ENCODE data around the gene VSTM2L.

The VSTM2L gene

DNA sequence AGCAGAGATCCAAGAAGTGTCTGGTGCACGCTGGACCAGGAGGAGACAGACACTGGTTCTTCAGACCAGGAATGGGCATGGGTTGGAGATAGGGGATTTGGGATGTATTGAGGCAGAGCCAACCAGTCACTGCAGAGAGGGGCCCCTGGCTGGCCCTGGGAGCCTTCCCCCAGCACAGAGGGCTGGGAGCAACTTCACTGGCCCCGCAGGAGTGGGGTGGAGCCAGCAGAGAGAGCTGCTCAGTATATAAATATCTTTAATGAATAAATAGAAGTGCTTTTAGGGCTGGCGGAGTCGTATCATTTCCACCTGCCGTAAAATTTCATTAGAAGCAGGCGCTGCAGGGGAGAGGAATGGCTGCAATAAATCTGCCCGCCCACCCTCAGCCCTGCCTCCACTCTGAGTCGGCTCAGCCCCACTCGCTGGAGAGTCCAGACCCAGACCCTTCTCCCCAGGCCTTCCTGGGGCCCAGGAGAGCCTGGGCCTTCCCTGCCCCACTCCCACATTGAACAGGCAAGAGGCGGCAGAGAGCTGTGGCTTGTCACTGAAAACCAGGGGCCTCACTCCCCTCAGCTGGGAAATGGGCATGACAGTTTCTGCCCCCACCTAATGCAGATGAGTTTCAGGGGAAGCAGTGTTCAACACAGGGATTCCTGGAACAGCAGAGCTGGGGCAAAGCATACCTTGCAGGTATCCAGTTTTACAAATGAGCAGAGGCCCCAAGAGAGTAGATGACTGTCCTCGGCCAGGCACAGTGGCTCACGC is 23.9 kb upstream of the VSTM2L start:
- no peak for DNase-seq (ENCODE audit: low read depth, low spot score)

DNA sequence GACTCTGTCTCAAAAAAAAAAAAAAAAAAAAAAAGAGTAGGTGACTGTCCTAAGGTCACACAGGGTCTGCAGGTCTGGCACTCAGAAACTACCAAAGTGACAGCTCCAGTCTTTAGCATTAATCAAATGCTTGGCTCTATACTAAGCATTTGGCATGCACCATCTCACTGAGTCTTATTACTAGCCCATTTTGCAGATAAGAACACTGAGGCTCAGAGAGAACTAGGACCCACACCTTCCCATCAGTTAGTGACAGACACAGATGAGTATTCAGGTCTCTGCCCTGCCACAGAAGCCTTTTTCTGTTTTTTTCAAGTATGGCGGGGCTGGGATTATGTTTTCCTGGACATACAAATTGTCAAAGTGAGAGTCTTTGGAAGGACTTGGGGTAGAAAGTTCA is 23.1 kb upstream of the VSTM2L start:
- no peak for DNase-seq (ENCODE audit: low read depth, low spot score)

DNA sequence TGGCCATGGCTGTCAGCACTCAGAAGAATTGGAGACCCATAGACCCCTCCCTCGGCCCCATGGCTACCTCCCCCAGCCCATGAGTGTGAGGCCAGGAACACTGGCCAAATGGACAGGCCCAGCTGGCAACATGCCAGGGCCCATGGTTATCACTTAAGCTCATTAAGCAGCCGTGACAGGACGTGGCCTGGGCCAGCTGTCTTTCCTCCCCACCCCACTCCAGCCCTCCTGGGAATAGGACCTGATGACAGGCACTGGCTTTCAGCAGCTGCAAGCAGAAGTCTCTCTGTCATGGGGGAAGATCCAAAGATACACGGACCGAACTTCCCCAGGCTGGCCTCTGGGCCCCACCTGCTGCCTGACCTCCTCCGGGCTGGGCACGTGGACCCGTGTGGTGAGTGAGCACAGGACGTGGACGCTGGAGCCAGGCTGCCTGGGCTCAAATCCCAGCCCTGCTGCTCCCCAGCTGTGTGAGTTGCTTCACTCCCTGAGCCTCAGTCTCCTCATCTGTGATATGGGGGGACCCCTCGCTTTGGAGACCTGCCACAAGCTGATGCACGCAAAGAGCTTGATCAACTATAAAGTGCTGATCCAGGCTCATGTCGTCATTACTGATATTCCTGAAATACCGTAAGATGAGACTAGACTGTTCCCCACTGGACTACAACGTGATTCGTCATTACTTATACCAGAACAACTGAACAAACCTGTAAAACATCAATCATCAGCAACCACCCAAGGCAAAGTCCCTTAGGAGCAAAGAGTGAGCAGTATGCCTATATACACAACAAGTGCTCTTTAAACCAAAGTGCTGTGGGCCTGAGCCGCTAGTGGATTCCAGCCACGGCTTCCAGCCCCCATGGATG is 22.0 kb upstream of the VSTM2L start:
- no peak for DNase-seq (ENCODE audit: low read depth, low spot score)

DNA sequence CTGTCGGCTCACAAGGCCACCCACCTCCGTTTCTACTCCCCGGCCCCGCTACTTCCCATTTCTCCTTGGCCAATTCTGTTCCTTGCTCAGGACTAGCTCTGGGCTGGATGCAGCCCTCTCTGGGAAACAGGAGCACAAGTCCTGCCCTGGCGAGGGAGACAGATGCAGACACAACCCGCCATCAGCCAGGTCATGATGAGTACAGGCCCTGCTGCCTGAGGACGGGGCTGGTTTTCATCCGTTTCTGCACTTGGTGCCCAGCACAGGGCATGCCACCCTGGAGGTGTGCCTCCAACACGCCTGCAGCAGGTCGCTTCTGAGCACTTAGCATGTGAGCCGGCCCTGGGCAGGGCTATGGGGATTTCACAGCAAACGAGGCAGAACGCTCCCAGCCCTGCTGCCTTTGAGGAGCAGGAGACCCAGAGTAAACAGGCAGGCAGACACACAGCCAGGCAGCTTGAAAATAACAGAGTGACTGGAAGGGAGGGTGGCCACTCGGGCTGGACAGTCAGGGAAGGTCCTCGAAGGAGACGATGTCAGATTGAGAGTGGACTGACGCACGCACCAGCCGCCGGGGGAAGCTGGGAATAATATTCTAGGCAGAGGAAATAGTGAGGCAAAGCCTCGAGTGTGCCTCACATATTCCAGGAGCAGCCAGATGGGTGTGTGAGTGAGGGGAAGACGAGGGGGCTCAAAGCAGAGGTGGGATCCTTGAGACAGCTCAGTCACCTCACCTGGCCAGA is 21.2 kb upstream of the VSTM2L start:
- no peak for DNase-seq (ENCODE audit: low read depth, low spot score)

DNA sequence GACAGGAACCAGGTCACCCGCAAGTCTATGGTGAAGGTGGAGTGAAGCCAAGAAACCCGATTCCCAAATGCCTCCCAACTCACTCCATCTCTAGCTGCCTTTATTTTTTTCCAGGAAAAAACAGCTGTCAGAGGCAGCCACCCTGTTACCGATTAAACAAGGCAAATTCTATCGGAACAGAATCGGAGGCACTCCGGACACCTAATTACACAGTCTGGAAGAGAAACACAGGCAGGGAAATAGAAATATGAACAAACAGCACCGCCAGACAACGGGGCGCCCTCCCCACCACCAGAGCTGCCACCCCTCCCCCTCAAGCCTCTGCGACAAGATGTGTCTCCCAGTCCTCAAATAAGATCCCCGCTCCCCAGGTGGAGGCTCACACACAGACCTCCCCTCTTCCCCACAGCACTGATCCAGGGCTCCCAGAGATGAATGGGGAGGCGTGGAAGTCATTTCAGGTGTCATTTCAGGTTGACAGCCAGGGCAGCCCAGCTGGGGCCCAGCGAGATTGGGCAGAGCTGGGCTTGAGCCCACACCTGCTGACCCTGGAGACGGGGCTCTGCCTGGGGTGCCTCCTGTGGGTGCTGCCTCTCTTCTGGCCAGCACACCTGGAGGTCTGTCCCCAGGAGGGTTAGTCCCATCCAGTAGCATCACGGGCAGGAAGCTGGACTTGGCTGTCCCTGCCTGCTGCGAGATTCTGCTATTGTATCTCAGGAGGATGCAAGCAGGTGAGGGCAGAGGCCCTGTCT is 19.8 kb upstream of the VSTM2L start:
- no peak for DNase-seq (ENCODE audit: low read depth, low spot score)

DNA sequence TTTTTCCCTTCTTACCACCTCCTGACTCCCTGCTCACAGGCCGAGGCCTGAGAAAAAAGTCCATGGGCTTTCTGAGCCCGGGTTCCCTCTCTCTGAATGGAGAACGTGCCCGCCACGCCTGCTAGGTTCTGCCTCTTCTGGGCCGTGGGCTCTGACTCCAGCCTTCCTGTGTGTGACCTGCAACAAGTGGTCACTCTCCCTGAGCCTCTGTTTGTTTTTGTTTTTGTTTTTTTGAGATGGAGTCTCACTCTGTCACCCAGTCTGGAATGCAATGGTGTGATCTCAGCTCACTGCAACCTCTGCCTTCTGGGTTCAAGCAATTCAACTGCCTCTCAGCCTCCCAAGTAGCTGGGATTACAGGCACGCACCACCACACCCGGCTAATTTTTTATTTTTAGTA is 17.9 kb upstream of the VSTM2L start:
- DNase-seq (ENCODE audit: low read depth, low spot score), result no peak

DNA sequence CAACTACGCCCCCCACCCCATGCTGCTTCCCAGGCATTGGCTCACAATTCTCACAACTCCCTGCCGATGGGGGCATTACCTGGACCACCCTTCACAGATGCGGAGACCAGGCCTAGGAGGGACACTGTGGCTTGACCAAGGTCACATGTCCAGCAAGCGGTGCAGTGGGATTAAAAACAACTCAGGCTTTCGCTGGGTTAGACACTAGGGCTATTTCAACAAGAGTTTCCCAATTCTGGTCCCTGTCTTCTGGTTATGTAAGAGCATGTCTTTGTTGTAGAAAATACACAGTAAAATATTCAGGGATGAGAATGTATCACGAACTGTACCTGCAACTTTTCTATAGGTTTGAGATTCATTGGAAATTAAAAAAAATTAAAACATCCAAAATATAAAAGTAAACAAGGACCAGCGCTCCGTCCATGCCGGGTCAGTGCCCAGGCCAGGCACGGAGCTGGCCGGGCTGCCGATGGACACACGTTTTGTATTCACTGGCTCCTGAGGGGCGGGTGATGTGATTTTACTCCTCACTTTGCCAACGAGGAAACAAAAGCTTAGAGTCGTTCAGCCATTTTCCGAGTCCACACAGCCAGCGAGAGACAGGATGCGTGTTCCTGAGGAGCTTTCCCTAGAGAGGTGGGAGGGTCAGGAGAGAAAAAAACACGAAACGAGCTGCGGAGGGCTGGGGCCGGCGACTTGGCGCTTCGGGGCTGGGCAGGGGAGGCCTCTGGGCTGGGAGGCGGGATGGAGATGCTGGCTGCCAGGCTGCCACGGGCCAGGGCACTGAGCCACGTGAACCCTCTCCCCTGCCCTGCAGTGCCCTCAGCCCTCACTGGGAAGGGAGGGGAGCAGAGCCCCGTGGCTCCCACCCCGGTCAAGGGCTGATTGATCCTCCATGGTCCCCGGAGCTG is 17.1 kb upstream of the VSTM2L start:
- DNase-seq (ENCODE audit: low read depth, low spot score), result no peak

DNA sequence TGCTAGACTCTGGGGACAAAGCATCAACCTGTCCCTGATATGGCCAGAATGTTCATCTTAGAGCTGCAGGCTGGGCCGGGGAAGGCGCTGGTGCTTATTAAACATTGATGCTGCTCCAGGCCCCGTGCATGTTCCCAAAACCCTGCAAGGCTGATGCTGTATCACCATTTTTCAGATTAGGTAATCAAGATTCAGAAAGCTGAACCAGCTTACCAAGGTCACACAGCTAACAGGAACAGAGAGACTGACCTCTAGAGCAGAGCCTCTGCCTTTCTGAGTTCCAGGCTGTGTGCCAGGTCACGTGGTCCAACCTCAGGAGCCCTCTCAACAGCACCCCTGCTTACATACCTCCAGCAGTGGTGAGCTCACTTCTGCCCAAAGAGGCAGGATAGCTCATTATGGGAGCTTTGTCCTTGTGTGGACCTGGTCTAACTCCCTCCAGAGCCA is 16.1 kb upstream of the VSTM2L start:
- no peak for DNase-seq (ENCODE audit: low read depth, low spot score)

DNA sequence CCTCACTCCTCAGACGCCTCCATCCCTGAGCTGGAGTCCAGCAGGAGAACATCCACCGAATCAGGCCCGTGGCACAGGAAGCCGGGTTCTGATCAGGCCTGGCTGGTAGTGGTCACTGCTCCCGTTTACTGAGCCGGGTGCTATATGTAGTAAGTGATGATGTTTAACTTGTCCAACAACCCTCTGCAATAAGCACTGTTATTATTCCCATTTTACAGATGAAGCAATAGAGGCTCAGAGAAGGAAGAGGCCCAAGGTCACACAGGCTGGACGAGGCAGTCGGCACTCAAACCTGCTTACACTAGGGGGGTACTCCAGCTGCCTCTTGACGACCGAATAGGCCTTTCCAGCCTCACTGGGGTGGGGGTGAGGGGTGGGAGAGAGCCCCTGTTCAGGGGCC is 14.3 kb upstream of the VSTM2L start:
- no peak for DNase-seq (ENCODE audit: low read depth, low spot score)

DNA sequence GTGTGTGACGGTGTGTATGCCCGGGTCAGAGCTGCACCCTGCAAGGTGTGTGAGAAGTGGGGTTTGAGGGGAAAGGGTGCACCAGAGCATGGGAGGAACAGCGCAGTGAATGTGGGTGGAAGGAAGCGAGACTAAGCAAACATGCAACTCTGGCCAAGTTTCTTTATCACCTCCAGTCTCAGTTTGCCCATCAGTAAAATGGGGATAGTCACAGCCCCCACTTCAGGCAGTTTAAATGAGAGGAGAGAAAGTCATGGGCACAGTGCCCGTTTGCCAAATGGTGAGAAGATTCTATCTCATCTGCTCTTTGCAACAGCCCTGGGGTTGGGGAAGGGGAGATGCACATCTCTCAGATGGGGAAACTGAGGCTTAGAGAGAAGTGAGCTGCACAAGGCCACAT is 12.8 kb upstream of the VSTM2L start:
- no peak for DNase-seq (ENCODE audit: low read depth, low spot score)

DNA sequence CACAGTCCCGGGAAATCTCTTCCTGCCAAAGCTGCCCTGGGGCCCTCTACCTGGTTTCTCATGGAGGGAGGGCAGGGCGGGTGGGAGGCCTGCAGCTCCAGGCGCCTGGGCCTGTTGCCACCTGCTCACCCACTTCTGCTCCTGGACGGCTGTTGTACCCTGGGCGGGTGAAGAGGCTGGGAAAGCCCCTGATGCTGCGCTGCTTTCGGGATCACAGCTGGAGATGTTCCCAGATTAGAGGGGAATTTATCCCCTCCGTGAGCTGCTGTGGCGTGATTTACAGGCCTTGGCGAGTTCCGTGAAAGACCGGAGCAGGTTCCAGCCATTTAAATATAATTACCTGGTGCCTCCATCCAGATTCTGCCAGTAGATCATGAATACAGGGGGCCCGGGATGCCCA is 12.3 kb upstream of the VSTM2L start:
- DNase-seq (ENCODE audit: low read depth, low spot score), result no peak

DNA sequence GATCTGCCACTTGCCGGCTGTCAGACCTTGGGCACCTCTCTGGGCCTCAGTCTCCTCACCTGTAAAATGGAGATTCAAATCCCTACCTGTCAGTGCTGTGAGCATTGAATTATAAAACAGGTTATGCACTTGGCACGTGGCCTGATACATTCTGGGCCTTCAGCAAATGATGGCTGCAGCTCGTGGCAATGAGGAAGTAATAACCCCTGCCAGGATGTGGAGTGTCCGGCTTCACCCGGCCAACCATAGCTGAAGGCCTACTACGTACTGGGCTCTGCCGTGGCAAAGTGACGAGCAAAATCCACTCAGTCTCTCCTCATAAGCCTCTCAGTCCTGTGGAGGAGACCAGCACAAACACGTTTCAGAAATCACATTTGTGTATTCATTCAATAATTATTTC is 10.9 kb upstream of the VSTM2L start:
- no peak for DNase-seq (ENCODE audit: low read depth, low spot score)

DNA sequence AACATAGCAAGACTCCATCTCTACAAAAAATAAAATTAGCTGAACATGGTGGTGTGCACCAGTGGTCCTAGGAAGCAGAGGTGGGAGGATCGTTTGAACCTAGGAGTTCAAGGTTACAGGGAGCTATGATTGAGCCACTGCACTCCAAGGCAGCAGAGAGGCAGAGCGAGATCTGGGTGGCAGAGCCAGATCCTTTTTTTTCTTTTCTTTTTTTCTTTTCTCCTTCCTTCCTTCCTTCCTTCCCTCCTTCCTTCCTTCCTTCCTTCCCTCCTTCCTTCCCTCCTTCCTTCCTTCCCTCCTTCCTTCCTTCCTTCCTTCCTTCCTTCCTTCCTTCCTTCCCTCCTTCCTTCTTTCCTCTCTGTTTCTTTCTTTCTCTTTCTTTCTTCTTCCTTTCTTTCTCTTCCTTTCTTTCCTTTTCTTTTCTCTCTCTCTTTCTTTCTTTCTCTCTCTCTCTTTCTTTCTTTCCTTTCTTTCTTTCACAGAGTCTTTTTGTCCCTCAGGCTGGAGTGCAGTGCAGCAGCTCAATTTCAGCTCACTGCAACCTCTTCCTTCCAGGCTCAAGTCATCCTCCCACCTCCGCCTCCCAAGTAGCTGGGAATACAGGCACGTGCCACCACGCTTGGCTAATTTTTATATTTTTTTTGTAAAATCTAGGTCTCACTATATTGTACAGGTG is 9.2 kb upstream of the VSTM2L start:
- no peak for DNase-seq (ENCODE audit: low read depth, low spot score)

DNA sequence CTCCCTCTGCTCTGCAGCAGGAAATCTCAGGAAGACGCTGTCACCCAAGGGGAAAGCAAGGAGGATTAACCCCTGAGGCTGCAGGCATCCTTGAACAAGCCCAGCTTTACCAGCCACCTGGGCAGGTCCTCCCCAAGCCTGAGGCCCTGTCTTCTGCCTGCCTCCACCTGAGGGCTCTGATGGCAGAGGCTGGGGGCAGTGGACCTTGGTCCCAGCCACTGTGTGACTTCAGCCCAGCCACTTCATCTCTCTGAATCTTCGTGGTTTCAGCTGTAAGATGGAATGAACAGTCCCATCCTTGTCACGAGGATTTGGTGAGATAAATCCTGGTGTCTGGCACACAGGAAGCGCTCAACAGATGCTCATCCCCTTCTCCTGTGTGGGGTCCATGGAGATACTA is 8.5 kb upstream of the VSTM2L start:
- no peak for DNase-seq (ENCODE audit: low read depth, low spot score)

DNA sequence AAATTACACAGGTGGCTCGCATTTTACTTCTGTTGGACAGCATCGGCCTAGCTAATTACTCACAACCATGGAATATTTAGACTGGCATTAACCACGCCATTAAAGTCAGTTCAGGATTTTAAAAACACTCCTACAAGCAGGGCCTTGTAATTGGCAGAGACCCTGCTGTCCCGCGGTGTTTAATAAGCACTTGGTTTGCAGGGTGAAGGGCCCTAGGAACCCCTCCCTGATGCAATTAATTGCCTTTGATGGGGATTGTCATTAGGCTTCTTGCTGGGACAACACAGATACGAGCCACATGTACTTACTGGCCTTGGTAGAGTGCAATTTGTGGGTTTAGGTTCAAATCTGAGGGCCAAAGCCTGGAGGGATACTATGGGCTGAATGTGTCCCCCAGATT is 7.8 kb upstream of the VSTM2L start:
- no peak for DNase-seq (ENCODE audit: low read depth, low spot score)

DNA sequence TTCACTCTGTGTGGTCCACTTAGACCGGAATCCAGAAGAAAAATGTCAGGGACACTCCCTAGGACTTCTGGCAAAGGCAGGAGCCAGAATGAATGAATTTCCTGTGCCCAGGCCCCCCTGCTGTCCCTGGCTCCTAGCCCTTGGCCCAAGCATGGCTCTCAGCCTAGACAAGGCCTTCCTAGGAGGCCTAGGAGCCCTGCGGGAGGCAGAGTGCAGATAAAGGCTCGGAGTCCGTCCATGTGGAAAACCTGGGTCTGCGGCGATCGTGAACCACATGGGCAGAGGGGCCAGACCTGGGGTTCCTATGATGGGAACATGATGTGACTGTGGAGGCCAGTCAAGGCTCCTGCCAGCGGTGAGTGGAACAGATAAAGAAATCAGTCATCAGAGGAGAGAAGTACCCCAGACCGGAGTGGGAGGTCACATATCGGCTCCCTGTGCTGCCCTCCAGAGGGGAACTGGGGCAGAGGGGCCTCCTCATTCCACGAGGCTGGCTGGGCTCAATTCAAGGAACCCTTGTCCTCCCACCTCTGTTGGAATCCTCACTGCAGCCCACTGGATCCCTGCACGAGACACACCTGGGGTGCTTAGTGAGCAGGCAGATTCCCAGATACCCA is 5.9 kb upstream of the VSTM2L start:
- DNase-seq (ENCODE audit: low read depth, low spot score), result peak; percentile 57

DNA sequence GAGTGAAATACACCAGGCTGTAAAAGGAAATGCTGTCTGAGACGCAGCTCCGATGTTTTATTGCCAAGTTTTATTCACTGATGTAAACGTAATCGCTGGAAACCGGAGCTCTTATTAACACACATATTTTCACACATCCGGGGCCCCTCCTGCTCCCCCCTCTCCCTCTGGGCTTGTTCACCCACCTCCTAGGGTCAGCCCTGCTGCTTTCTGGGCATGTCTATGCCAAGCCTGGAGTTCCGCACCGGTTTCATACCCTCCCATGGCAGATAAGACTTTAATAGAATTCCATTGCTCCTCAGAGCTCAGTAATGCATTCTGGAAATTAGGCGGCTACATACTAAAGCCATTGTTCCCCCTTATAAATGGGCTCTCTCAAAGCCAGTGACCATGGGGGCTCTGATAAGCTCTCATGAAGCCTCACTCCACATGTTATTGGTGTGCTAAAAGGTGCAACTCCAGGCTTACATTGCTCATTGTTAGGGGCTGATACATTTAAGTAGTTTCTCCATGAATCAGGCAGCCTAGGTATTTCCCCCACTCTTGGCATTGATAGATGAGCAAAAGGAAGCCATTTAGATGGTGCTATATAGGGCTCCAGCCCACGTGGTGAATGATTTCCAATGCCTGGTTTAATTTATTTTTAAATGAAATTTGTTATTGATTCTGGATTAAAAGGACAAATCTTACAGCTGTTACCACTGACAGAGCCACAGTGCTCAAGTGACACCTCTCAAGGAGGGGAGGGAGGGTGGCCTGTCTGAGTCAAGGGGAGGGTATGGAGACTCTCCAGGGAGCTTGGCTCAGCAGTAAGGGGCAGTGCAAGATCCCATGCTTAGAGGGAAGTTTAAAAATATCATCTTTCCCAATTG is 4.5 kb upstream of the VSTM2L start:
- DNase-seq (ENCODE audit: low read depth, low spot score), result no peak
